Activated CD8-positive, alpha-beta memory T cell treated with anti-CD3 and anti-CD28 coated beads for 24 hours (primary cell): ENCODE results near the gene TMEM176A.

ENCODE experiments used
- DNase-seq: peaks from one replicate; pipeline ENCODE4 v3.0.0-alpha.2; 2020

The TMEM176A gene

DNA sequence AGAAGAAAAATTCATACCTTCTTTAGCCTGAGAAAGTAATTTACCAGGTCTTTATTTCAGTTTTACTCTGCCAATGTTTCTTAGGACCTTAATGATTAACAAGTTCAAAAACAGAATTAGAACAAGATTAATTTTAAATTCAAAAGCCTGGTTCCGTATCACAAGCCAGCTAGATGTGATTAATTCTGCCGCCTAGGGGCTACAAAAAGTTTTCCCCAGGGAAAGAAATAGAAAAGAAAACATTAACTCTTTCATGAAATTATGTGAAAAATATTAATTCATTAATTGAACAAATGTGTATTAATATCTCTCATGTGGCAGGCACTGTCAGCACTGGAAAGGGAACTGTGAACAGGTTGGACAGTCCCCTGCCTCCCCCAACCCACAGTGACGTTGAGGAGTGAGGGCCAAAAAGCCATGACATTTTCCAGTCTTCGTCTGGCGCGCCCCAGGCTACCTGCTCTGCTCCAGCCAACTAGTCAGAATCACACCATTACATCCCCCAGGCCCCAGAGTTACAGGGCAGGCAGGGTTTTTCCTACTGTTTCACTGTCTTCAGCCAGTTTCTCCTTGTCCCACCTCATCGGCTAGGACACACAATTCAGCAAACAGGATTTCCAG, 20.1 kb downstream of the TMEM176A start:
- no peak for DNase-seq

DNA sequence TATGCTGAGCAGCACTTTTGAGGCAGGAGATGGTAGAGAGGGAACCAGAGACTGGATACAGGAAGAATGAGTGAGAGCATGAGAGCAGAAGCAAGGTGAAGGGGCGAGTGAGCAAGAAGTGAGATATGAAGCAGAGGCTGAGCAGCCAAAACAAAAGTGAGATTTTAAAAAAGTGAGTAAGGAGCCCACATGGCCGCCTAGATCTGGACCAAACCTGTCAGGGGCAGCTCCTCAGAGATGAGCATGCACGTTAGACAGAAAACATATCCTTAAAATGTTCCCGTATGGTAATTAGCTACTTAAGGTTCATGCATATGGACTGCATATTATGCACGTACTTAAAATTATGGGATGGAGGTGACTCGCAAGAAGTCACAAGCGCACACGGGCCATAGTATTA, 22.5 kb downstream of the TMEM176A start:
- no peak for DNase-seq

DNA sequence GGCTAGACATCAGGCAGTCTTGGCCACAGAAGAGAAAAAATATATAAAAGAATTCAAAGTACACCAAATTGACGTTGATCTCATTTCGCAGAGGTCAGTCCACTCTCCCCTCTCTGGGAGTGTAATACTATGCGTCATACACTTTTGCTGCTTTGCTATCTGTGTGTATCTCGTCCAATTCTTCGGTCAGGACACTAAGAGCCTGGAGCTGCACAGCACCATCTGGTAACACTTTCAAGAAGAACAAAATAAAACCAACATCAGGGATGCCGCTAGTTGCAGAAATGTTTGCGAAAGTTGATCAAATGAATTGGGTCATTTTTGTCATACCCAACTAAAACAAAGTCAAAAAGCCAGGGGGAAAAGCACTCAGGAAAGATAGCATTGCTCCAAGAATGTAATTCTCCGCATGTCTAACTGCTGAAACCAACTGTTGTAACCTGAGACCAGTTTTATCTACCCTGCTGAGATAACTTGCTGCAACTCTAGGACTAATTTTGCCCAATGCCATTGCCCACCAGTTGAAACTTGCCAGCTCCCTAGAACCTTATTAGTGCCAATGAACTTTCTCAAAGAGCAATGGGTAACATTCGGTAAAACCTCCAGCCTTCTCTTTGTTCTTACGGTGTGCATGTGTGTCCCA, 23.0 kb downstream of the TMEM176A start:
- no peak for DNase-seq

DNA sequence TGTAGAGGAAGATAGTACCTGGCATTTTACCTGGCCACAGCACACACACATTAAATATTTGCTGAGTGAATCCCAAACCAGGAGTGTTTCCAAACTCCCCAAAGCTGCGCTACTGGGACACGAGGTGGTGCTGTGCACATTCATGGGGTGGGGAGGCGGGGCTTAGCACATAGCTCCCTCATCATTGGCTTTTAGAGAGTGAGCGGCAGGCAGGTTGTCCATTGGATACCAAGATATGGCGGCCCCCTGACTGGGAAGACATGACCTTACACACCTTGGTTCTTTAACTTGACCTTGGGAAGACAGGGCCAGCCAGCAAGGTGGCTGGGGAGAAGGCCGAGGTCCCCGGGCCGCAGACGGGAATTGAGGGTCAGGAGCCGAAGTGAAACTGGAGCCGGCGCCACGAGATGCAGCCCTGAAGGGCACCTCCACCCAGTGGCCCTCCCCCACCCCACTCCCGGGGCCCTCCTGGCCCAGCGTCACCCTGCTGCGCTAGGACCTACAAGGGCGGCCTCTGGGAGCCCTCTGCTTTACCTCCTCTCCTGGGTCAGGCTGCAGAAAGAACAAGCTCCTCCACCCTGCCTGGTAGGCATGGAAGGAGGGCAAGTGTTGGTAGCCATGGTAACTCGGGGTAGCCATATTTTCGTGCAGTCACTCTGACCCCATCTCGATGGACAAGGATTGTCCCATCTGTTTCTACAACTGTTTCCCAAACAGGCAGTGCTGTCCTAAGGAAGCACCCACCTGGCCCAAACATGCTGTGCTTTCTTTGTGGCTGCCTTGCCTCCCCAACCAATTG, 24.0 kb downstream of the TMEM176A start:
- DNase-seq: no peak

DNA sequence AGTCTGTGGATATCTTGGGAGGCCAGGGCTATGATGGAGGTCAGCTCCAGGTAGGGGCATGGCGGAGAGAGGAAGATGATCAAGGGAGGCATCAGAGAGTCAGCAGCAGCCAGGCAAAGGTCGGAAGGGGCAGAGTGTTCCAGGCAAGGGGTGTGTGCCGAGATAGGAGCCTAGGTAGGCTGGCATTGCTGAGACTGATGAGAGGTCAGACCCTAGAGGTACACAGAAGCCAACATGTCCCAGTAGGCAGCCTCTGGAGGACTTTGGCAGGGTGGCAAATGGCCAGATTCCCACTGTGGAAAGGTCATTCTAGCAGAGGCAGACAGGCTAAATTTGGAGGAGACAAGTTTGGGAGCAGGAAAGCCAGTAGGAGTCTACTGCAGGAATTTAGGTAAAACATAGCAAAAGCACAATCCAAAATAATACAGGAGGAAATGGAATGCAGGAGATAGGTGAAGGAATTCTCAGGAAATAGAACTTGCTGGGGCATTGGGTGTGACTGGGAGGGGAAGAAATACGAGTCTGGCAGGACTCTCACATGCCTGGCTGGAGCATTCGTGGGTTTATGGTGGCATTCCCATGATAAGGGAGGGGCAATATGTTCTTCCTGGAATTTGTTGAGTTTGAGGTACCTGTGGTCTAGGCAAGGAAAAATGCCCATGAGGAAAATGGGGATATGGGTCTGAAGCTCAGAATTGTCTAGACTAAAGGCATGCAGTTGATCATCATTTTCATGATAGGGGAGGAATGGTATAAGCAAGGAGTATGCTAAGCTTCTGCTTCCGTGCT, 25.7 kb downstream of the TMEM176A start:
- DNase-seq: no peak

DNA sequence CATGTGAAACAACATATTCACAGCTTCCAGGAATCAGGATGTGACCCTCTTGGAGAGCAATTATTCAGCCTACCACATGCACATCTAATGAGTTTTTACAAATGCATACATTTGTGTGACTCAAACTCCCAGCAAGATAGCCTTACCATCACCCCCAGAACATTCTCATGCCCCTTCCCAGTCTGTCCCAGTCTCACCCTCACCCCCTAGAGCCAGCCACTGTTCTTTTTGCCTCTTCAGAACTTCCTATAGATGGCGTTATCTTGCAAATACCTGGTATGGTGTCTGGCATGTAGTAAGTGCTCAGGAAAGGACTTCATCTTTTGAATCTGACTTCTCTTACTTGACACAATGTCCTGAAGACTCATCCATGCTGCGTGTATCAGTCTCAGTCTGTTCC, 27.8 kb downstream of the TMEM176A start:
- DNase-seq: no peak

DNA sequence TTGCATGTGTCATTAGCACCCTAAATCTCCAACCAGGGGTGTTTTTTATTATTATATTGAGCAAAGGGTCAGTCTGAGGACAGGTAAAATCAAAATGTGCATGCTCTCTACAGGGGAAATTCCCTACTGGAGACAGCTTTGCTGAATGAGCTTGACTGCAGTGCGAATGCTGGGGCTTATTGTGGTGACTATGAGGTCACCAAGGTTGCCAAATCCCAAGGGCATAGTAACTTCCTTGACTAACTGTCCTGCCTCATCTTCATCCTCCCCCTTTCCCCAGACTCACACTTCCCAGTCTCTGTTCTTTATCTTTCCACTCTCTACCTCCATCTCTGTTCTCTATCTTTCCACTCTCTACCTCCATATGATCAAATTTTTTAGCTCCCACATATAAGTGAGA, 28.9 kb downstream of the TMEM176A start:
- DNase-seq: no peak

DNA sequence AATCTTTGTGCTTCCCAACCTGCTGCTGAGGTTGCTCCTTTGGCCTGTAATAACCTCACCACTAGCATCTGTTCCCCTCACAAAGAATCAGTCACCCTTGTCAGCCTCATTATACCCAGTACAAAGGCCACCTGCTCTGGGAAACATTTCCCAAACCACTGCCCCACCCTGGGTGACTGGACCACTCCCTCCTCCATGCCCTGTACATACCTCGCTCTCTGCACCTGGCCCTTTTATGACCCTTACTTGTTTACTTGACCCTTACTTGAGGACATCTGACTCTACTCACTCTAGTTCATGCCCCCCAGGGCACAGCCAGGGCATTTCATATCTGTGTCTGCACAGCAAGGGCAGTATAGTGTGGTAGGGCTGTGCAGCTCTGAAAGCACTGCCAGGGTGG, 30.4 kb downstream of the TMEM176A start:
- no peak for DNase-seq

DNA sequence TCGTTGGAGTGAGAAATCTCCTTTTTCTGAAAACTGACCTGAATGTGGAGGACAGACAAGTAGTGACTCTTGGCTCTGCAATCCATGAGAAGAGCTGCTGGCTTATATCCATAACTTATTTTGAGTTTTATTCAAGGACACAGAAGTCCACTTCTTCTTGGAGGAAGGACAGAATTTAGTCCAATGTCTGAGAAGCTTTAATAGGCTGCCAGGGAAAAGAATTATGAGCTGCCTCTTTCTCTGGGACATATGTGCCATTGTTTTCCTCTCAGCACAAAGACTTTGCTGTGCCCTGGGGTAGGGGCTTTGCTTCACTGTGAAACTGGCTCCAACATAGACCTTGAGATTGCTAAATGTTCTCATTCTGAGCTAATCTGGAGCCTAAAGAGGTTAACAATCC, 31.3 kb downstream of the TMEM176A start:
- no peak for DNase-seq

DNA sequence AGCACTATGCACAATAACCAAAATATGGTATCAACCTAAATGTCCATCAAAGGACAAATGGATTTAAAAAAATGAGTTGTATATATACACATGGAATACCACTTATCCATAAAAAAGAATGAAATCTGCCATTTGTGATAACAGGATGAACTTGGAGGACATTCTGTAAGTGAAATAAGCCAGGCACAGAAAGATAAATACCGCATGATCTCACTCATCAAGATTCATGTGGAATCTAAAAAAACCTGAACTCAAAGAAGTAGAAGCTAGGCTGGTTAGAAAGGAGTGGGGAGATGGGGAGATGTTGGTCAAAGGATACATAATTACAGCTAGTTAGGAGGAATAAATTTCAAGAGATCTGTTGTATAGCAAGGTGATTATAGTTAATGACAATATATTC, 34.5 kb downstream of the TMEM176A start:
- no peak for DNase-seq

DNA sequence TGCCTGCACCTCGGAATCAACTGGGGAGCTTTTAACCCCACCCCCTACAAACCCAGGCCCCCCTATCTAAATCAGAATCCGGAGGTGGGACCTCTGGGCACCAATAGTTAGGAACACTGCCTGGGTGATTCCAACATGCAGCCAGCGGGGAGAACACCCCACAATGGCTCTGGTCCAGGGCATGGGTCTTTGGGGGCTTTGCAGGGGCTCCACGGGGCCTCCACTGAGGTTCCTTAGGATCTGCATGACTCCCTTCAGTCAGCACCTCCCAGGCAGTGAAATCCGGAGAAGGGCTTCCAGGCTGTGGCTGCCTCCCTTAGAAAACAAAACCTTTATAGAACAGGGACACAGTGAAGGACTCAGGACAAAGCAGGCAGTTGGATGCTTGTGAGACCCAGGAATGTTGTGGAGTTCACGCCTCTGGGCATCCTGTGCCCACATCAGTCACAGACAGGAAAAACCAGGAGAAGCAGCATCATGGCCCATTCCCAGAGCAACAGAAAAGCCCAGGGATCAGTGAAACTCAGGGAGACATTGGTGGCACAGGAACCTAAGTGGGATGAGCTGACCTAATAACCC, 35.2 kb downstream of the TMEM176A start:
- no peak for DNase-seq

DNA sequence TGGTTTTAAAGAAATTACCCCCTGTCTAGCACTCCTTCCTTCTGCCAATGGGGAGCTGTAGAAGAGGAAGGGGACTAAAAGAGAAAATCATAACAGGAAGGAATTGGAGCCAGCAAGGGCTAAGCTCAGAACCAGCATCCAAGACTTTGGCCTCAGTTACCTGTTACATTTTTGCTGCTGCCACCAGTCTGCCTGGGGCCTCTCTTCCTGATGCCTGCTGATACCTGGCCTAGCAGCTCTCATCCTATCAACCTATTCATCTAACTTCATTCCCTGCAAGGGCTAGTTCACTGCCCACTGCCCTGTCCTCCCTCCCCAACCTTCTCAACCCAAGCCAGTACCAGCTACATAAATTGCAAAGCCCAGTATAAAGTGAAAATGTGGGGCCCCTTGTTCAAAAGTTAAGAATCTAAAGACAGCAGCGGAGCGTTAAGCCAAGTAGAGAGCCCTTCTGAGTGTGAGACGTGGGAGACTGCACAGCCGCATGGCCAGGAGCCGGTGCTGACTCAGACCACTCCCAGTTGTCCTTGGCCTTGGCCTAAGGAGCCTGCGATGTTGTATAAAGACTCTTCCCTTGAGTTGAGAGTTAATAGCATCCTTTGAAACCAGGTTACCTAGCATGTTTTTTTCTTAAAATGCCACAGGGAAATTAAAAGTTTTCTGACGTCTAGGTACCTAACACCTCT, 38.5 kb downstream of the TMEM176A start:
- peak; percentile 40 for DNase-seq

DNA sequence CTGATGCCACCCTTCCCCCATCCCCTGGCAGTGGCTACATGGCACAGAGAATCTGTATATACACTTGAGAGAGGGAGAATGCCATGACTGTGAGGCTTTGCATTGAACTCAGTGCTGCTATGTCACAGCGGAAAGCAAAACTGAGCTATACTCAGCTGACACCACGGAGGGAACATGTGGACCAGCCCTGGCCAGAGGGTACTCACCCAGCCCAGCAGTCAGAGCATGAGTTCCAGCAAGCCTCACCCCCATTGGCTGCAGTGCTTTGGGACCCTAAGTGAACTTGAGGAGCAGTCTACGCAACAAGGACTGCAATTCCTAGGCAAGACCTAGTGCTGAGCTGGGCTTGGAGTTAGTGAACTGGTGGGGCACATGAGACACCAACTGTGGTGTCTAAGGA, 41.4 kb downstream of the TMEM176A start:
- peak; percentile 15 for DNase-seq

DNA sequence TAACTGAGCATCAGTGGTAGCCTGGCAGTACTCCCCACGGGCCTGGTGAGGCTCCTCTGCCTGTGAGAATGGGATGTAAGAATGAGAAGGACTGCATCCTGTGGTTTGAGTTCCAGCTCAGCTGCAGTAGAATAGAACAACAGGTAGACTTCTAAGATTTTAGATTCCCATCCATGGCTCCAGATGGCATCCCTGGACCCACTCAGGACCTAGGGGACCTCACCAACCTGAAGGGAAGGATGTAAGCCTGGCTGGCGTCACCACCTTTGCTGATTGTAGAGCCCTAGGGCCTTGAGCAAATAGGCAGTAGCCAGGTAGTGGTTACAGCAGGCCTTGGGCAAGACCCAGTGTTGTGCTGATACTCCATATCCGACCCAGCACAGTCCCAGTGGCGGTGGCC, 42.1 kb downstream of the TMEM176A start:
- peak; percentile 13 for DNase-seq

DNA sequence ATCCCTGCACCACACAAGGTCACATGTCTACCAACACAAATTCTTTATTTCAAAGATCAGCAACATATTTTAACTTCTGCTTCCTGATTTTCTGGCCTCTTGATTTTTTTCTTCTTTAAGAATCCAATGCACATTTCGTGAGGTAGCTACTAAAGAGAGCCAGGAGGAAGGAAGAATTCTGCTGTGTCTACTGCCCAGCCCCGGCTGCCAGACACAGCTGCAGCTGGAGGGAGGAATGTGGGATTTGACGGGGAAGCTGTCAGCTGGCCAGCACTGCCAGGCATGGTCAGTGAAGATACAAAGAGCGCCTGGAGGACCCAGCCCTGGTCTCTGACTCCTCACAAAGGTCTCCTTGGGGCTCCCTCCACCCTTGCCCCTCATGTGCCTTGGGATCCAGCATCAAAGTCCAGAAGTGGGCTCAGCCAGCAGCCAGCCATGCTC, 44.9 kb downstream of the TMEM176A start:
- DNase-seq: no peak

DNA sequence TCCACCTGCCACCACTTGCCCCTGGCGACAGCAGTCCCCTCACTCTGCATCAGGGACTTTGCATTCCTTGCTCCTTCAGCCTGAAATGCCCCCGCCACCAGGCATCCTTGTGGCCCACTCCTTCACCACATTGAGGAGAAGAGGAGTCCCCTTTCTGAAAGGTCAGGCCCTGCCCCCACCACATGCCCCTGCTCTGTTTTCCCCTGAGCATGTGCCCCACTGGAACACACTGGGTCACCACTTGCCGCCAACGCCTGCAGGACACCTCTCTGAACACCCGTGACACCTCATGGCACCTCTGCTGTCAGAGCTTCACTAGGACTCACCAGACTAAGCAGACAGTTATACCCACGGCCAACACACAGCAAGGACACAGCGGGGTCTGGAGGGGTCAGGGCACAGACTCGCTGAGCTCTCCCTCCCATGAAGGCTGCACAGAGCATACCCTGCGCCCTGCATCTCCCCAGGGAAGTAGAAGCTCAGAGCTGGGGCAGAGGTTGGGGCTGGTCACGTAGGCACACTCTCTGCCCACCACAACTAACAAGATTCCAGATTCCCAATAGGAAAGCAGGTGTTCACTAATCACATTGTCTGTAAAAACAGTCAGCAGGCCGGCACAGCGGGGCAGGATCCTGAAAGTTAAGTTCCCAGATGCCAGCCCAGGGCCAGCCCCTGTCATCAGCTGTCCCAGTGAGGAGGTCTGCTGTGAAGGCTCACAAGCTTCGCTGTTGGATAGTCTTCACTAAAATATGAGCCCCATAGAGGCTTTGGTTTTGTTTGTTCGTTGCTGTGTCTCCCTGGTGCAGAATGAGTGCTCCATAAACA, 45.9 kb downstream of the TMEM176A start:
- DNase-seq: no peak

DNA sequence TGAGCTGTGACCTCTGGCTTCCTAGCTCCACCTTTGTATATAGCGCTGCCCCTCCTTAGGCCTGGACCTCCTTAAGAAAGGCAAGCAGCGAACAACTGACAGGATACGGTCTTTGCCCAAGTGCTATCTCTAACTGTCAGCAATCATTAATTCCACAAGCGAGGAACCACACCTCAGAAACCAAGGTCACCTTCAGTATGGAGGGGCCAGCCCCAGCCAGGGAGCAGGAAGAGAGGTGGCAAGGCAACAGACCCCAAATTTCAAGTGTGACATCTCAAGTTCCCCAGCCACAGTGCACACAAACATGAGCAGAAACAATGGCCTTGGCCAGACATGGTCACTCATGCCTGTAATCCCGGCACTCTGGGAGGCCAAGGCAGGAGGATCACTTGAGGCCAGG, 47.0 kb downstream of the TMEM176A start:
- DNase-seq: no peak

DNA sequence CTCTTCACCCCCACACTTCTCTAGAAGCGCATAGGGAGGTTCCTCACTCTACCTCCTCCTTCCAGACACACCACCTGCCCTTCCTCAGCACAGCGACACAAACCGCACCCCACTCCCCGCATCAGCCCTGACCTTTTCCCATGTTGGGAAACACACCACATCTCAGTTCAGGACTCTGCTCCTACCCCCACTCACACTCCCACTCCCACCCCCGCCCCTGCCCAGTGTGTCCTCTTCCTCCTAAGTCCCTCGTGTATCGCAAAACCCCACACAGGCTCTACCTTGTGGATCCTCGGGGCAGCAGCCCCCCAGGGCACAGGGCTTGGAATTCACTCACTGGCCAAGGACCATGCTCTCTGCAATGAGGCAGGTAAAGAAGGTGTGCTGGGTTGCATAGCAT, 47.5 kb downstream of the TMEM176A start:
- no peak for DNase-seq

DNA sequence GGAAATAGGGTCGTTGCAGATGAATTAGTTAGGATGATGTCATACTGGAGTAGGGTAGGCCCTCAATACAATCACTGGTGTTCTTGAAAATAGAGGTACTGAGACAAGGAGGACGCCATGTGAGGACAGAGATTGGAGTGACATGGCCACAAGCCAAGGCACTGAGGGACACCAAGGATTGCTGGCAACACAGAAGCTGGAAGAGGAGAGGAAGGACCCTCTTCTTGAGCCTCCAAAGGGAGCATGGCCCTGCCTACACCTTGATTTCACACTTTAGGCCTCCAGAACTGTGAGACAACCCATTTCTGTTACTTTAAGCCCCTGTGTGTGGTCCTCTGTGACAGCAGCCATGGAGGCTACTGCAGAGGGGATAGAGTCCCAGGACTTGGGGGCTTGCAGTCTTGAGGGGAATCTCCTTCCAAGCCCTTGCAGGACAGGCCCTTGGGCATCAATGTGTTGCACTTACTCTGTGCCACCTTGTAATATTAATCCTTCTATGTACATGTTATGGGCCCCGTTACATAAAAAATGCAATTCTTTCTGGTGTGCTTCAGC, 48.1 kb downstream of the TMEM176A start:
- DNase-seq: peak; percentile 13

DNA sequence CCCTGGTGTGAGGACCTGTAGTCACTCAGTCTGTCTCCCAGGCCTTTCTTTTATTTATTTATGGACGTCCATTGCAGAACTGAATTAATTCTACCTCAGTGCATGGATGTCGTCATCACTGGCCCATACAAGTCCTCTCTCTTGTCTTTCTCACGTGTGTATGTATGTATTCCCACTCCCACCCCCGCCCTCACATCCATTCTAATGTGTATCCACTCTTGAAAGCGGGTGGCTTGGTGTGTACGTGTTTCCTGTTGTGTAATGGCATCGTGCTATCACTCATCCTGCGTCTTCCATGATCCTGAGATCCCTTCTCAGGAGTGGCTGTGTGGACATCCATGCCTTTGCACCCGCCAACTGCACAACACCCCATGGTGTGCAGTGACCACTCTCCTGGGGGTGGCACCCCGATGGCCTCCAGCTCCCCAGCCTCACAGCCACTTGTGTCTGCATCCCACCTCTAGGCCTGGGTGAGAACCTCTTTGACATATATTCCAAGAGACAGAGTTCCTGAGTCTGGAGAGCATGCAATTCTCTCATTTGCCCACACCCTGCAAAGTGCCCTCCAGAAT, 48.7 kb downstream of the TMEM176A start:
- no peak for DNase-seq

DNA sequence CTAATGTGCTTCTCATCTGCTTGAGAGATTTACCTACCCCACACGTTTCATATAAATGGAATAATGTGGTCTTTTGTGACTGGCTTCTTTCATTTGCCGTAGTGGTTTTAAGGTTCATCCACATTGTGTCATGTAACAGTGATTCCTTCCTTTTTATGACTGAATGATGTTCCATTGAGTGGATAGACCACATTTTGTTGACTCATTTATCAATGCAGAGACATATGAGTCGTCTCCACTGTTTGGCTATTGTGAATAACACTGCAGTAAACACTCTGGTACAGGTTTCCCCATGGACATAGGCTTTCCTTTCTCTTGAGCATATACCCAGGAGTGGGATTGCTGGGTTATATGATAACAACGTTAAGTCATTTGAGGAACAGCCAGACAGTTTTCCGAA, 49.7 kb downstream of the TMEM176A start:
- no peak for DNase-seq
